Adrenal gland (tissue), 5 donors: ENCODE measurements around the gene DPYD.

Experiments used
- CTCF ChIP-seq, 6 experiments: fragments of 450-650 bp in 4 of 6; fragments of 200-600 bp in 2 of 6; sonication (generic) in 1 of 6; IDR thresholded peaks; 1 replicate in 5 of 6; 2 replicates in 1 of 6; pipeline versions ENCODE4 v1.5.1 to v1.8.0; 2016 to 2021; ENCODE audit warnings: antibody characterized with exemption in 6 of 6, mild to moderate bottlenecking in 2 of 6, moderate library complexity in 1 of 6
- POLR2A ChIP-seq, 2 donors: fragments of 450-650 bp; IDR thresholded peaks; one replicate each; pipeline ENCODE4 v1.6.1; 2017; ENCODE audit warnings: antibody characterized with exemption in 2 of 2, mild to moderate bottlenecking in 2 of 2, moderate library complexity in 1 of 2
- donor health status: DM: no; HTN: no; CAD: no.

DNA sequence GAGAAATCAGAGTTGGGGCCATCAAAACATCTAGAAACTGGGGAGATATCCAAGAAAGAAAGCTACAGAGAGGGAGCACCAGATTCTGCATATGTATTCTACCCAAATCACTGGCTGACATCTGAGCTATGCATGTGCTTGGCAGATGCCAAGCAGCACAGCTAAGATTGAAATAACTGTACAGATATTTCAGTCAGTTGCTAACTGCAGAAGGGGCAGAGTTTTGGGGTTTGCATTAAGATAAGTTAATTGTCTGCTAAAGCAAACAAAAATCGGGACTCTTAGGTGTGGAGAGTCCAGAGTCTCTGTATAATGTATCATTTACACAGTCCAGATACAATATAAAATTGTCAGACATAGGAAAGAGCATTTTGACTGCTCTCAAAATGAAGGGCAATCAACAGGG lies 762.1 kb downstream of the DPYD start:
- TF ChIP-seq CTCF (IDR thresholded peaks at IDR 0.05) = no peak
- TF ChIP-seq POLR2A (IDR thresholded peaks at IDR 0.05) = no peak
